ENCODE results near the gene RHOA.

DNA sequence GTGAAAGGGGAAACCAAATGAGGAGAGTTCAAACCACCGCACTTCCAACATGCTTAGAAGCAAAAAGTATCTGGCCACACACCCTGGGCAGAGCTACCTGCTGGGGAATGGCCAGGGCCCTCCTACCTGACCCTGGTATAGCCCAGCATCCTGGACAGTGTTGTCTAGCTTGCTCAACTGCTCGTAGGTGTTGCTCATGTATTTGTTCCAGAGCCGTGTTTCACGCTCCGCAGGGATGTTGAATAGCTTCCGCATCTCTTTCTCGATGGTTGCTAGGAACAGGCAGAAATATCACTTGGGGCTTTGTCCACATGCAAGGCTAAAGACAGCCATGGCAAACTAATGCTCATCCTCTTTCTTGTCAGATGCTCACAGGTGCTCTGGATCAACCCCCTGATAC, 87.0 kb downstream of the RHOA start:
- TF ChIP-seq, protein P1, sequence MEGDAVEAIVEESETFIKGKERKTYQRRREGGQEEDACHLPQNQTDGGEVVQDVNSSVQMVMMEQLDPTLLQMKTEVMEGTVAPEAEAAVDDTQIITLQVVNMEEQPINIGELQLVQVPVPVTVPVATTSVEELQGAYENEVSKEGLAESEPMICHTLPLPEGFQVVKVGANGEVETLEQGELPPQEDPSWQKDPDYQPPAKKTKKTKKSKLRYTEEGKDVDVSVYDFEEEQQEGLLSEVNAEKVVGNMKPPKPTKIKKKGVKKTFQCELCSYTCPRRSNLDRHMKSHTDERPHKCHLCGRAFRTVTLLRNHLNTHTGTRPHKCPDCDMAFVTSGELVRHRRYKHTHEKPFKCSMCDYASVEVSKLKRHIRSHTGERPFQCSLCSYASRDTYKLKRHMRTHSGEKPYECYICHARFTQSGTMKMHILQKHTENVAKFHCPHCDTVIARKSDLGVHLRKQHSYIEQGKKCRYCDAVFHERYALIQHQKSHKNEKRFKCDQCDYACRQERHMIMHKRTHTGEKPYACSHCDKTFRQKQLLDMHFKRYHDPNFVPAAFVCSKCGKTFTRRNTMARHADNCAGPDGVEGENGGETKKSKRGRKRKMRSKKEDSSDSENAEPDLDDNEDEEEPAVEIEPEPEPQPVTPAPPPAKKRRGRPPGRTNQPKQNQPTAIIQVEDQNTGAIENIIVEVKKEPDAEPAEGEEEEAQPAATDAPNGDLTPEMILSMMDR (IDR thresholded peaks at IDR 0.05; ENCODE audit: low read depth, low read length, poor library complexity, severe bottlenecking): no peak
- no peak for TF ChIP-seq EZH2phosphoT487 (IDR thresholded peaks at IDR 0.05; ENCODE audit: borderline replicate concordance, low read length)
